ENCODE data around the gene HRK. TPM values are rescaled to one million over a fixed set of nuclear protein-coding genes. Genes with fewer than 3 reads are reported as not detected.

Gene HRK
- total and polyA plus RNA-seq, 11 donors: 0.03 to 1.3 (median 0.19) TPM; not detected in 2

DNA sequence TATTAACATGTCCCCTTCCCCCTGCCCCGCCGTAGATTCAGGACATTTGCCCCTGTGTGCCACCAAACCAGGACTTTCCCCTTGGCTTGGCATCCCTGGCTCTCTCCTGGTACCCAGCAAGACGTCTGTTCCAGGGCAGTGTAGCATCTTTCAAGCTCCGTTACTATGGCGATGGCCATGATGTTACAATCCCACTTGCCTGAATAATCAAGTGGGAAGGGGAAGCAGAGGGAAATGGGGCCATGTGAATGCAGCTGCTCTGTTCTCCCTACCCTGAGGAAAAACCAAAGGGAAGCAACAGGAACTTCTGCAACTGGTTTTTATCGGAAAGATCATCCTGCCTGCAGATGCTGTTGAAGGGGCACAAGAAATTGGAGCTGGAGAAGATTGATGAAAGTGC, 28.9 kb downstream of the HRK start:
- no peak for ATAC-seq

DNA sequence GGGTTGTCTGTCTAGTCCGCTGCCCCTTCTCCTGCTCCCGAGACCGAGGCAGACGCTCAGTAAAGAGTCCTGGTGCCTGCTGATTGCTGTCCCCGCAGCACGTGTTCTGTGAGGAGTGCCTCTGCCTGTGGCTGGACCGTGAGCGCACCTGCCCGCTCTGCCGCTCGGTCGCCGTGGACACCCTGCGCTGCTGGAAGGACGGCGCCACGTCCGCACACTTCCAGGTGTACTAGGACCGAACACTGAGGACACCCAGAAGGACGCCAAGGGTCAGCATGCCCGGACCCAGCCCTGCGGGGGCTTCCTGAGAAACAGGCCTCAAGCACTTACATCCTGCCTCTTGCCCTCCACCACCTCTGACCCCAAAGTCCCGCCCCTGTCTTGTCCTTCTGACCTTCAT, 32.0 kb downstream of the HRK start:
- TF ChIP-seq, protein P1, sequence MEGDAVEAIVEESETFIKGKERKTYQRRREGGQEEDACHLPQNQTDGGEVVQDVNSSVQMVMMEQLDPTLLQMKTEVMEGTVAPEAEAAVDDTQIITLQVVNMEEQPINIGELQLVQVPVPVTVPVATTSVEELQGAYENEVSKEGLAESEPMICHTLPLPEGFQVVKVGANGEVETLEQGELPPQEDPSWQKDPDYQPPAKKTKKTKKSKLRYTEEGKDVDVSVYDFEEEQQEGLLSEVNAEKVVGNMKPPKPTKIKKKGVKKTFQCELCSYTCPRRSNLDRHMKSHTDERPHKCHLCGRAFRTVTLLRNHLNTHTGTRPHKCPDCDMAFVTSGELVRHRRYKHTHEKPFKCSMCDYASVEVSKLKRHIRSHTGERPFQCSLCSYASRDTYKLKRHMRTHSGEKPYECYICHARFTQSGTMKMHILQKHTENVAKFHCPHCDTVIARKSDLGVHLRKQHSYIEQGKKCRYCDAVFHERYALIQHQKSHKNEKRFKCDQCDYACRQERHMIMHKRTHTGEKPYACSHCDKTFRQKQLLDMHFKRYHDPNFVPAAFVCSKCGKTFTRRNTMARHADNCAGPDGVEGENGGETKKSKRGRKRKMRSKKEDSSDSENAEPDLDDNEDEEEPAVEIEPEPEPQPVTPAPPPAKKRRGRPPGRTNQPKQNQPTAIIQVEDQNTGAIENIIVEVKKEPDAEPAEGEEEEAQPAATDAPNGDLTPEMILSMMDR (IDR thresholded peaks at IDR 0.05): no peak
- no peak for TF ChIP-seq POLR2A (IDR thresholded peaks at IDR 0.05)
- DNase-seq (no peak), ATAC-seq (no peak)
- Histone ChIP-seq H3K27me3 (peaks cover 0 to 7% (median 0%) of the 10 kb centered on the region in 9 donors), H3K27ac (no peak overlapping the region), H3K9me3 (no peaks in the 10 kb centered on the region), H3K4me1 (no peaks in the 10 kb centered on the region), H3K4me3 (no peak overlapping the region), H3K36me3 (no peaks in the 10 kb centered on the region)
- 93 to 94% (median 93%) methylated on average over 22 to 23 of the region's 23 CpGs for WGBS, 4 donors
- intact Hi-C loops (cut with DNase I): no loop called here

More for the DNA sequence above, 28.9 kb downstream of the HRK start:
- TF ChIP-seq, protein P1 (IDR thresholded peaks at IDR 0.05): no peak
- no peak for TF ChIP-seq POLR2A (IDR thresholded peaks at IDR 0.05)
- no peak for DNase-seq
- H3K9me3 ChIP-seq: no peaks in the 10 kb centered on the region
- no peak overlapping the region for H3K4me3 ChIP-seq
- 85 to 98% (median 89%) methylated on average over 3 to 6 of the region's 6 CpGs for WGBS, 4 donors
- peaks cover 0 to 17% (median 0%) of the 10 kb centered on the region in 9 donors for H3K27me3 ChIP-seq
- H3K27ac ChIP-seq: no peak overlapping the region
- no peaks in the 10 kb centered on the region for H3K36me3 ChIP-seq
- intact Hi-C loops (cut with DNase I): no loop called here
- no peaks in the 10 kb centered on the region for H3K4me1 ChIP-seq

DNA sequence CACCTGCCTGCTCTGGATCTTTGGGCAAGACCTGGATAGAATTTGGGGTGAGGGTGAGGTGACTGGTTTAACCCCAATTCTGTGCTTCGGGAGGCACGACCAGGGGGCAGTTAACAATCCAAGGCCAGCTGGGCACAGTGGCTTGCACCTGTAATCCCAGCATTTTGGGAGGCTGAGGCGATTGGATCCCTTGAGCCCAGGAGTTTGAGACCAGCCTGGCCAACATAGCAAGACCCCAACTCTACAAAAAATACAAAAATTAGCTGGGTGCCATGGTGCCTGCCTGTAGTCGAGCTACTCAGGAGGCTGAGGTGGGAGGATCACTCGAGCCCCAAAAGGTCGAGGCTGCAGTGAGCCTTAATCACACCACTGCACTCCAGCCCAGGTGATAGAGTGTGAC, 38.2 kb downstream of the HRK start:
- Histone ChIP-seq H3K27me3 (no peaks in the 10 kb centered on the region), H3K27ac (no peak overlapping the region), H3K4me1 (no peaks in the 10 kb centered on the region), H3K9me3 (no peaks in the 10 kb centered on the region), H3K36me3 (no peaks in the 10 kb centered on the region), H3K4me3 (no peak overlapping the region)
- DNase-seq (no peak), ATAC-seq (no peak)
- intact Hi-C loops (cut with DNase I): no loop called here
- no peak for TF ChIP-seq POLR2A (IDR thresholded peaks at IDR 0.05)
- TF ChIP-seq, protein P1 (IDR thresholded peaks at IDR 0.05): no peak
- 90 to 95% (median 91%) methylated on average over 6 of the region's 6 CpGs for WGBS, 4 donors

DNA sequence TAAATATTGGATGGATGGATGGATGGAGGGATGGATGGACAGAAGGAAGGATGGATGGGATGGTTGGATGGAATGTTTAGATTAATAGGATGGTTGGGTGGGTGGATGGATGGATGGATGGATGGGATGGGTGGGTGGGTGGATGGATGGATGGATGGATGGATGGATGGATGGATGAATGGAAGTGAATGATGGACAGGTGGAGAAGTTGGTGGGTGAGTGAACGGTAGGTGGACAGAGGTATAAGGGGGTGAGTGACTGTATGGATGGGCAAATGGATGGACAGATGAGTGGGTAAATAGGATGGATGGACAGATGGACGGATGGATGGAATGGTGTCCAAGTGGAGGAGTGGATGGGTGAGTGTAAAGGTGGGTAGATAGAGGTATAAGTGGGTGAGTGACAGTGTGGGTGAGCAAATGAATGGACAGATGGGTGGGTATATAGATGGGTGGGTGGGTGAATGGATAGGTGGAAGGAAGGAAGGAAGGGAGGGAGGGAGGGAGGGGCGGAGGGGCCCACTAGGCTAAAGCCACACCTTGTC, 41.9 kb downstream of the HRK start:
- no peaks in the 10 kb centered on the region for H3K4me1 ChIP-seq
- no peak for TF ChIP-seq POLR2A (IDR thresholded peaks at IDR 0.05)
- TF ChIP-seq, protein P1 (IDR thresholded peaks at IDR 0.05): no peak
- intact Hi-C loops (cut with DNase I): no loop called here
- DNase-seq (no peak), ATAC-seq (no peak)
- no peak overlapping the region for H3K27ac ChIP-seq
- no peaks in the 10 kb centered on the region for H3K27me3 ChIP-seq
- H3K4me3 ChIP-seq: no peak overlapping the region
- WGBS, 4 donors: 83 to 91% (median 85%) methylated on average over 3 of the region's 3 CpGs
- H3K9me3 ChIP-seq: peaks cover 0 to 3% (median 0%) of the 10 kb centered on the region in 12 donors
- H3K36me3 ChIP-seq: no peaks in the 10 kb centered on the region

Data from heart left ventricle (tissue), 16 donors.